ENCODE results near the gene IL26.

The IL26 gene

GRCh38 chr12:68207276-68207675 is 18.3 kb downstream of the IL26 start (continued):
- TF ChIP-seq ZNF175 (tag by site-specific recombination; IDR thresholded peaks at IDR 0.05): no peak
- no peak for TF ChIP-seq ZFP41 (tag by site-specific recombination; IDR thresholded peaks at IDR 0.05; ENCODE audit: borderline replicate concordance)
- peak; percentile 69 for TF ChIP-seq SP7 (tag by site-specific recombination; IDR thresholded peaks at IDR 0.05)
- no peak for TF ChIP-seq ZNF214 (tag by site-specific recombination; IDR thresholded peaks at IDR 0.05; ENCODE audit: borderline replicate concordance)
- TF ChIP-seq GLI4 (tag by site-specific recombination; IDR thresholded peaks at IDR 0.05): no peak
- TF ChIP-seq ZNF664 (tag by site-specific recombination; IDR thresholded peaks at IDR 0.05): 0 out of 2 replicates have a peak, but pooled peaks have one; percentile 15
- TF ChIP-seq ZNF341 (tag by site-specific recombination; IDR thresholded peaks at IDR 0.05; ENCODE audit: low read depth): no peak
- peak; percentile 24; the same call in 1 of the 2 replicates for TF ChIP-seq ZBTB8A (tag by site-specific recombination; IDR thresholded peaks at IDR 0.05)
- TF ChIP-seq ZFP3 (tag by site-specific recombination; IDR thresholded peaks at IDR 0.05; ENCODE audit: low read depth): no peak
- TF ChIP-seq ZIC2 (tag by site-specific recombination; IDR thresholded peaks at IDR 0.05): 0 out of 2 replicates have a peak, but pooled peaks have one; percentile 9
- no peak for TF ChIP-seq ZNF248 (tag by site-specific recombination; IDR thresholded peaks at IDR 0.05)

GRCh38 chr12:68206446-68206845 is 19.2 kb downstream of the IL26 start:
- TF ChIP-seq ZNF335 (tag by site-specific recombination; conservative IDR thresholded peaks at IDR 0.05): peak; percentile 17; the same call in 1 of the 2 replicates
- TF ChIP-seq MEIS1 (CRISPR knock-in tag; IDR thresholded peaks at IDR 0.05; ENCODE audit: borderline replicate concordance): no peak
- TF ChIP-seq ZNF214 (tag by site-specific recombination; IDR thresholded peaks at IDR 0.05; ENCODE audit: borderline replicate concordance): no peak
- no peak for TF ChIP-seq MYNN (tag by site-specific recombination; IDR thresholded peaks at IDR 0.05; ENCODE audit: borderline replicate concordance)
- TF ChIP-seq ZNF76 (tag by site-specific recombination; IDR thresholded peaks at IDR 0.05; ENCODE audit: borderline replicate concordance, low read depth): no peak
- no peaks in the 10 kb centered on the region for H3K36me3 ChIP-seq (ENCODE audit: control insufficient read depth in 2 of 2, insufficient read depth in 1 of 2, low read length in 2 of 2)
- H3K9me3 ChIP-seq (ENCODE audit: control insufficient read depth, insufficient read depth, low read depth, low read length): no peaks in the 10 kb centered on the region
- H3K4me1 ChIP-seq (ENCODE audit: control insufficient read depth, insufficient read depth, low read length): peaks cover 8% of the 10 kb centered on the region
- ChIA-PET CTCF (no interaction called here), POLR2A (no interaction called here)
- H3K27ac ChIP-seq (ENCODE audit: extremely low read depth, low read depth, low read length): no peak overlapping the region
- no peak overlapping the region for H3K4me3 ChIP-seq (ENCODE audit: low read depth, low read length)

DNA sequence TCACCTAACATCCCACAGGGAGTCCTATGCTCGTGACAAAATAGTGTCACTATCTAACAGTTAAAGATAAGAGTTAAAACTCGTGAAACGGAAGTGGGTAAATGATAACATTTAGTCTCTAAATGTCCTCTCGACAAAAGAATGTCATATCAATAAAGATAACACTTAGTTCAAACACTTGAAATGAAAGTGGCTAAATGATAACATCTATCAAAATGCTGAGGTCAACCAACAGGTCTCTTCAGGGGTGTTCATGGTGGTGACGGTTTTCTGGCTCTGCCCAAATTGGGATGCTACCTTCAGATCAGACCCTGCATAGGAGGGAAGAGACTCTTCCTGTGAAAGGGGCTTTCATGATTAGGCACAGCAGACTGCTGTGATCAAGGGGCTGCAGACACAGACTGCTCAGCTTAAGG is 22.1 kb downstream of the IL26 start:
- Histone ChIP-seq H3K4me3 (ENCODE audit: low read depth, low read length) (no peak overlapping the region), H3K36me3 (ENCODE audit: control insufficient read depth in 2 of 2, insufficient read depth in 1 of 2, low read length in 2 of 2) (no peaks in the 10 kb centered on the region), H3K9me3 (ENCODE audit: control insufficient read depth, insufficient read depth, low read depth, low read length) (no peaks in the 10 kb centered on the region), H3K27ac (ENCODE audit: extremely low read depth, low read depth, low read length) (no peak overlapping the region), H3K4me1 (ENCODE audit: control insufficient read depth, insufficient read depth, low read length) (peaks cover 8% of the 10 kb centered on the region; the same call in 1 of the 2 replicates)
- ChIA-PET CTCF (interaction anchor here (0.8 kb wide), 1 partner anchor 19 kb away, joined by 3 read pairs; no protein-coding TSS in a partner anchor), POLR2A (no interaction called here)
- TF ChIP-seq, protein P1, sequence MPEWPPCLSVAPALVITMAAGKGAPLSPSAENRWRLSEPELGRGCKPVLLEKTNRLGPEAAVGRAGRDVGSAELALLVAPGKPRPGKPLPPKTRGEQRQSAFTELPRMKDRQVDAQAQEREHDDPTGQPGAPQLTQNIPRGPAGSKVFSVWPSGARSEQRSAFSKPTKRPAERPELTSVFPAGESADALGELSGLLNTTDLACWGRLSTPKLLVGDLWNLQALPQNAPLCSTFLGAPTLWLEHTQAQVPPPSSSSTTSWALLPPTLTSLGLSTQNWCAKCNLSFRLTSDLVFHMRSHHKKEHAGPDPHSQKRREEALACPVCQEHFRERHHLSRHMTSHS (tag by site-specific recombination; IDR thresholded peaks at IDR 0.05): 0 out of 2 replicates have a peak, but pooled peaks have one; percentile 34
- TF ChIP-seq ZNF580 (tag by site-specific recombination; IDR thresholded peaks at IDR 0.05): no peak; the same call in 1 of the 2 replicates
- no peak for TF ChIP-seq ZNF555 (tag by site-specific recombination; conservative IDR thresholded peaks at IDR 0.05)
- peak; percentile 52; the same call in 1 of the 2 replicates for TF ChIP-seq SCRT2 (tag by site-specific recombination; IDR thresholded peaks at IDR 0.05)
- peak; percentile 44; the same call in 1 of the 2 replicates for TF ChIP-seq OSR2 (tag by site-specific recombination; IDR thresholded peaks at IDR 0.05)
- no peak for TF ChIP-seq ZNF473 (tag by site-specific recombination; IDR thresholded peaks at IDR 0.05)
- TF ChIP-seq OVOL3 (tag by site-specific recombination; IDR thresholded peaks at IDR 0.05): peak; percentile 31; the same call in 1 of the 2 replicates
- no peak for TF ChIP-seq ZSCAN30 (tag by site-specific recombination; IDR thresholded peaks at IDR 0.05)
- no peak for TF ChIP-seq ZBTB26 (tag by site-specific recombination; optimal IDR thresholded peaks at IDR 0.05)
- peak; percentile 70 for TF ChIP-seq FEZF1 (tag by site-specific recombination; IDR thresholded peaks at IDR 0.05)
- peak; percentile 88; the same call in 1 of the 2 replicates for TF ChIP-seq TCF7L2 (IDR thresholded peaks at IDR 0.05; ENCODE audit: borderline replicate concordance, low read depth, low read length)
- no peak for TF ChIP-seq ZIC2 (tag by site-specific recombination; IDR thresholded peaks at IDR 0.05)
- no peak for TF ChIP-seq ZBTB7A (tag by site-specific recombination; IDR thresholded peaks at IDR 0.05; ENCODE audit: low read depth)
- TF ChIP-seq ZNF416 (tag by site-specific recombination; IDR thresholded peaks at IDR 0.05): no peak
- TF ChIP-seq, protein P2, sequence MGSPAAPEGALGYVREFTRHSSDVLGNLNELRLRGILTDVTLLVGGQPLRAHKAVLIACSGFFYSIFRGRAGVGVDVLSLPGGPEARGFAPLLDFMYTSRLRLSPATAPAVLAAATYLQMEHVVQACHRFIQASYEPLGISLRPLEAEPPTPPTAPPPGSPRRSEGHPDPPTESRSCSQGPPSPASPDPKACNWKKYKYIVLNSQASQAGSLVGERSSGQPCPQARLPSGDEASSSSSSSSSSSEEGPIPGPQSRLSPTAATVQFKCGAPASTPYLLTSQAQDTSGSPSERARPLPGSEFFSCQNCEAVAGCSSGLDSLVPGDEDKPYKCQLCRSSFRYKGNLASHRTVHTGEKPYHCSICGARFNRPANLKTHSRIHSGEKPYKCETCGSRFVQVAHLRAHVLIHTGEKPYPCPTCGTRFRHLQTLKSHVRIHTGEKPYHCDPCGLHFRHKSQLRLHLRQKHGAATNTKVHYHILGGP (tag by site-specific recombination; IDR thresholded peaks at IDR 0.05): no peak
- no peak for TF ChIP-seq ZNF701 (tag by site-specific recombination; IDR thresholded peaks at IDR 0.05)
- TF ChIP-seq ZXDB (tag by site-specific recombination; IDR thresholded peaks at IDR 0.05): 0 out of 2 replicates have a peak, but pooled peaks have one; percentile 25
- no peak for TF ChIP-seq ZNF76 (tag by site-specific recombination; IDR thresholded peaks at IDR 0.05; ENCODE audit: borderline replicate concordance, low read depth)
- no peak for TF ChIP-seq ZFP3 (tag by site-specific recombination; IDR thresholded peaks at IDR 0.05; ENCODE audit: low read depth)
